GM18951 (cell line): ENCODE data around the gene PI16.

ENCODE experiments used
- POLR2A ChIP-seq: IDR thresholded peaks from 4 replicates; pipeline ENCODE4 v1.6.1; 2011; ENCODE audit warnings: mild to moderate bottlenecking; ENCODE audit not compliant: insufficient read length, insufficient read depth; ENCODE audit errors: extremely low read depth
- in situ Hi-C: fragments of 300-500 bp; cut with MboI; formaldehyde crosslinking; loops from one replicate; pipeline ENCODE4 v1.12.0; 2022; ENCODE audit warnings: low sequenced_read_pairs, mixed read lengths, inconsistent platforms; ENCODE audit not compliant: unreplicated experiment

The PI16 gene

DNA sequence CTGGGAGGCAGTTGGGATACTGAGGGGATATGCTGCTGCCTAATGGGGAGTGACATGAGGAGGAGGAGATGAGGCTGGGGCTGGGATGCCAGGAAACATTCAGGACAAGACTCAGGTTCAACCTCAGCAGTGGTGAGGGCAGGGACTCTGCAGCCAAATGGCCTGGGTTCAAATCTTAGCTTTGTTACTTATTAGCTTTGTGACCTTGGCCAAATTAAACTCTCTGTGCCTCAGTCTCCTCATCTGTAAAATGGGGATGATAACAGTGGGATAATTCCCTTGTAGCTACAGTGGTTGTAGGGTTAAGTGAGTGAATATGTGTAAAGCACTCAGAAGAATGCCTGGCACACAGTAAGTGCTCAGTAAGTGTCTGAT lies 1.9 kb downstream of the PI16 start:
- no peak for TF ChIP-seq POLR2A
- in situ Hi-C loops, result no loop called here

DNA sequence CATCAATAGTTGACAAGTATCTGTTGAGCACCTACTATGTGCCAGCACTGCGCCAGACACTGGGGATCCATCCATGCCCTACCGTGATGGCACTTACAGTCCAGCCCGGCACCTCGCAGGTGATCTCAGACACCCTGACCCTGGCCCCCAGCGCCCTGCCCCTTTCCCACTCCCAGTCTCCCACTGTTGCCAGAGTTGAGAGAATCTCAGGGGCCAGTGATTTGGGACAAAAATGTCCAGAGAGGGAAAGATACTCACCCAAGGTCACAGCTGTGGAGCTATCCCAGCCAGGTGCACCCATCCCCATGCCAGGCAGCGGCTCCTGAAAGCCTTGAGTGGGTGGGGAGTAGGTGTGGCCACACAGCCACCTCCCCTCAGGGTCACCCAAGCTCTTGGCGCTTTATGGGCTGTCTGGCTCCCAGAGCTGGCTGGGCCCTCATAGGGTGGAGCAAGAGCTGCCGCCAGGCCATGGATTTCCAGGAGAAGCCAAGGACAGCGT lies 3.3 kb downstream of the PI16 start:
- in situ Hi-C loops, result no loop called here
- TF ChIP-seq POLR2A, result no peak

GRCh38 chr6:36958775-36959554 lies 4.4 kb downstream of the PI16 start:
- in situ Hi-C loops, result no loop called here
- no peak for TF ChIP-seq POLR2A

GRCh38 chr6:36959555-36960250 lies 5.2 kb downstream of the PI16 start:
- in situ Hi-C loops, result no loop called here
- TF ChIP-seq POLR2A, result no peak

GRCh38 chr6:36961441-36962435 lies 7.2 kb downstream of the PI16 start:
- TF ChIP-seq POLR2A, result no peak
- in situ Hi-C loops, result no loop called here

DNA sequence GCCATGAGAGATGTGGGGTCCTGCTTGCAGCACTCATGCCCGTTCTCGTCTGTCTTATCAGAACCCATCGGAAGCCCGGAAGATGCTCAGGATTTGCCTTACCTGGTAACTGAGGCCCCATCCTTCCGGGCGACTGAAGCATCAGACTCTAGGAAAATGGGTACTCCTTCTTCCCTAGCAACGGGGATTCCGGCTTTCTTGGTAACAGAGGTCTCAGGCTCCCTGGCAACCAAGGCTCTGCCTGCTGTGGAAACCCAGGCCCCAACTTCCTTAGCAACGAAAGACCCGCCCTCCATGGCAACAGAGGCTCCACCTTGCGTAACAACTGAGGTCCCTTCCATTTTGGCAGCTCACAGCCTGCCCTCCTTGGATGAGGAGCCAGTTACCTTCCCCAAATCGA lies 8.3 kb downstream of the PI16 start:
- in situ Hi-C loops, result no loop called here
- TF ChIP-seq POLR2A, result no peak

DNA sequence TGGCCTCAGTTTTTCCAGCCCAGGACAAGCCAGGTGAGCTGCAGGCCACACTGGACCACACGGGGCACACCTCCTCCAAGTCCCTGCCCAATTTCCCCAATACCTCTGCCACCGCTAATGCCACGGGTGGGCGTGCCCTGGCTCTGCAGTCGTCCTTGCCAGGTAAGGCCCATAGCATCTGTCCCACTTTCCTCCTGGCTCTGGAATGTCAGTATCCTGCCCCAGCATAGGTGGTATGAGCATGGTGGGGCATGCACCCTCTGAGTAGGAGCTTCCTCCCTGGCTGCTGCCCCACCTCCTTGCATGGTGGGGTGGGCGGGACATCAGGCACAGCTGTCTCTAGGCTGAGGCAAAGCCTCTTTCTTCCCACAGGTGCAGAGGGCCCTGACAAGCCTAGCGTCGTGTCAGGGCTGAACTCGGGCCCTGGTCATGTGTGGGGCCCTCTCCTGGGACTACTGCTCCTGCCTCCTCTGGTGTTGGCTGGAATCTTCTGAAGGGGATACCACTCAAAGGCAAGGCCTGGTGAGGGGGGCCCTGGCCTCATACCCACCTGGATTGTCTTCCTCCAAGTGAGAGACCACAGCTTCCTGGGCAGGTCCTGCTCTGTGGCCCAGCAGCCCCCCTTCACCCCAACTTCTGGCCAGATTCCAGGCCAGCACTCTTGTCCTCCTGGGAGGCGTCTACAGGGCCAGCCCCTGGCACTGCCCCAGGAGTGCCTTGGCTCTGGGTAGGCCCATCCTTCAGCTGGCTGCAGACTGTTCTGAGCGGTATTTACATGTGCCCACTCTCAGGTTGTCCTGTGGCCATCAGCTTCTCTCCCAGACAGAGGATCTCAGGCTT lies 9.1 kb downstream of the PI16 start:
- no peak for TF ChIP-seq POLR2A
- in situ Hi-C loops, result no loop called here

DNA sequence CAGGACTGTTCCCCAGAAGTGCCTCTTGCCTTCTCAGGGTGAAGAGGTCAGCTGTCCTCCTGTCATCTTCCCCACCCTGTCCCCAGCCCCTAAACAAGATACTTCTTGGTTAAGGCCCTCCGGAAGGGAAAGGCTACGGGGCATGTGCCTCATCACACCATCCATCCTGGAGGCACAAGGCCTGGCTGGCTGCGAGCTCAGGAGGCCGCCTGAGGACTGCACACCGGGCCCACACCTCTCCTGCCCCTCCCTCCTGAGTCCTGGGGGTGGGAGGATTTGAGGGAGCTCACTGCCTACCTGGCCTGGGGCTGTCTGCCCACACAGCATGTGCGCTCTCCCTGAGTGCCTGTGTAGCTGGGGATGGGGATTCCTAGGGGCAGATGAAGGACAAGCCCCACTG lies 9.8 kb downstream of the PI16 start:
- no peak for TF ChIP-seq POLR2A
- in situ Hi-C loops, result no loop called here

- in situ Hi-C loops, result no loop called here
- TF ChIP-seq POLR2A, result no peak
These were observed 10.4 kb downstream of the PI16 start for GRCh38 chr6:36964908-36965307.

DNA sequence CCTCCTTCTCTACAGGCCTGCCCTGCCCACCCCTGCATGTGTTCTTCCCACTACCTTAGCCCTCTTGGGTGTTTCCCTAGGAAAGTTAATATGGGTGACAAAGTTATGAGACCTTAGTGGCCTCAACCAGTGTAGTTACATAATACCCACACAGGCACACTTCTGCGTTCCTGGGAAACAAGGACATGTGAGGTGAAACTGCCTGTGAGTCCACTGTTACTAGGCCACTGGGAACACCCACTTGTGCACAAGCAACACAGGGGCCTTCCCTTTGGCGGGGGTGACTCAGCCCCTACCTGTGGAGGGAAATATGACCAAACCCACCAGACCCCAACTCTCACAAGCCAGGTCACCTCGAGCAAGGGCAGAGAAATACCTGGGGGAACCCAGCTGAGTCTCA lies 12.8 kb downstream of the PI16 start:
- TF ChIP-seq POLR2A, result no peak
- in situ Hi-C loops, result no loop called here

DNA sequence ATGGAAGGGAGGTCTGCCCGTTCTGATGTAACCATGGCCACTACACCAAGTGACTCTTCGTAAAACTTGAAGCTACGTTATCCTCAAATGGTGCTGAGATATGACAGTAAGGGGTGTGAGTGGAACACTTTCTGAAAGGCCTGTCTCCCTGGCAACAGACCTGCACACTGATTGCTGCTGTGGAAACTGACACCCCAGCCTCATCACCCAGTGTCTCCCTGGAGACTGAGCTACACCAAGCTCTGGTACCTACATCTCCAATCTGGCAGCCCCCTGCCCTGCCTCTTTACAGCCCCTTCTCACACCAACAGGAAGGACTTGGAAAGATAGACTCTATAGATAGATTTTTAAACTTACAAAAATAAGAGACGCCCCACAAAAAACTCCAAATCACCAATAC lies 13.2 kb downstream of the PI16 start:
- TF ChIP-seq POLR2A, result no peak
- in situ Hi-C loops, result no loop called here

DNA sequence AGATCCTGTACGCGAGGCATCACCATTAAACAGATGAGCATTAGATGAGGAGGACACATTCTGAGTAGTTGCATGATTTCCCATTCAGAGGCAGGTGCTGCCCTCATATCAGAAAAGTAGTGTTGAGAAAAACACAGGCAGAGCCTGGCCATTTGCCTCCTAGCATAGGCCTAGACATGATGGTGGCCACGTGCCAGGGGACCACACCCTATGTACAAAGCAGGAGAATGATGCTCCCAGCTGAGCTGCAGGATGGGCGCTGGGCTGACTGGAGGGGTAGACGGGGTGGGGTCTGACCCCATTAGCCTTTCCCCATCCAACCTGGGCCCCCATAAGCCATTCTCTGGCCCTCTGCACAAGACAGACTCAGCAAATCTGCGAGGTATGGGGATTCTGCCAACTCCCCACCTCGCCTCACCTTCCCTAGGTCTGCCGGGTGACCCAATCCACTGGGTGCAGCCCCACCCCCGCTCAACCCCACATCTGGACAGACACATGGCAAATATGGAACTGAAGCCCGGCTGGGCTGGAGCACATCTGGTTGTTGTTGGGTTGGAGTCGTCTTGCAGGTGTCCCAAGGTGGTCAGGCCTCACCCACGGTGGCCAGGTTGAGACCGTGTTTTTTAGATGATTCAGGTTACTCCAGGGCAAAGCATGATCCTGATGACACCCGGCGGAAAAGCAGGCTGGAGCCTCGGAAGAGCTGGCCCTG lies 13.9 kb downstream of the PI16 start:
- in situ Hi-C loops, result no loop called here
- no peak for TF ChIP-seq POLR2A
